ENCODE data around the gene ACTBL2.

The ACTBL2 gene

GRCh38 chr5:57448287-57448686 lies 34.3 kb downstream of the ACTBL2 start:
- DNase-seq, result no peak

- DNase-seq, result no peak
Observed at GRCh38 chr5:57447658-57448057, 35.0 kb downstream of the ACTBL2 start.

- DNase-seq, result no peak
Observed at GRCh38 chr5:57446966-57447365, 35.6 kb downstream of the ACTBL2 start.

- DNase-seq, result no peak
Observed at GRCh38 chr5:57445705-57446037, 36.9 kb downstream of the ACTBL2 start.

- DNase-seq, result no peak
Observed at GRCh38 chr5:57445006-57445704, 37.5 kb downstream of the ACTBL2 start.

GRCh38 chr5:57442080-57442839 lies 40.4 kb downstream of the ACTBL2 start:
- DNase-seq, result no peak

GRCh38 chr5:57441557-57441956 lies 41.1 kb downstream of the ACTBL2 start:
- no peak for DNase-seq

- DNase-seq, result no peak
Observed at GRCh38 chr5:57439601-57440000, 43.0 kb downstream of the ACTBL2 start.

- DNase-seq, result no peak
Observed at GRCh38 chr5:57437976-57438805, 44.4 kb downstream of the ACTBL2 start.

- DNase-seq, result no peak
Observed at GRCh38 chr5:57436586-57436985, 46.0 kb downstream of the ACTBL2 start.

GRCh38 chr5:57435701-57436134 lies 46.9 kb downstream of the ACTBL2 start:
- DNase-seq, result no peak

GRCh38 chr5:57434683-57435082 lies 47.9 kb downstream of the ACTBL2 start:
- DNase-seq, result no peak

GRCh38 chr5:57434227-57434640 lies 48.4 kb downstream of the ACTBL2 start:
- no peak for DNase-seq

- no peak for DNase-seq
Observed at GRCh38 chr5:57432876-57433275, 49.7 kb downstream of the ACTBL2 start.

- no peak for DNase-seq
Observed at GRCh38 chr5:57431759-57432158, 50.9 kb downstream of the ACTBL2 start.
